OCI-LY1 (cell line): ENCODE measurements around the gene CARS2.

Experiments
- H2AFZ ChIP-seq: fragments of 200-600 bp; sonication (generic), shearing (Covaris generic); 2 replicates; pipeline ENCODE4 v1.6.0; 2014; ENCODE audit warnings: antibody characterized with exemption, mild to moderate bottlenecking, low read length
- H3F3A ChIP-seq: fragments of 200-600 bp; sonication (generic), shearing (Covaris generic); 2 replicates; pipeline ENCODE4 v1.6.0; 2014; ENCODE audit warnings: mild to moderate bottlenecking, antibody characterized with exemption, low read length, moderate library complexity; ENCODE audit not compliant: insufficient read depth
- H3K27ac ChIP-seq: fragments of 200-600 bp; sonication (generic); 2 replicates; pipeline ENCODE4 v1.5.1; 2014; ENCODE audit warnings: low read length, mixed run types, mild to moderate bottlenecking, low read depth; ENCODE audit not compliant: poor library complexity, severe bottlenecking
- H3K27me3 ChIP-seq: fragments of 200-600 bp; sonication (generic); 2 replicates; pipeline ENCODE4 v1.6.0; 2014; ENCODE audit warnings: antibody characterized with exemption, mild to moderate bottlenecking, low read length, moderate library complexity; ENCODE audit not compliant: insufficient read depth
- H3K36me3 ChIP-seq: fragments of 200-600 bp; sonication (generic); 2 replicates; pipeline ENCODE4 v1.6.1; 2014; ENCODE audit warnings: mild to moderate bottlenecking, antibody characterized with exemption, low read length, moderate library complexity, mixed read lengths; ENCODE audit not compliant: insufficient read depth
- H3K4me1 ChIP-seq: fragments of 200-600 bp; sonication (generic); 2 replicates; pipeline ENCODE4 v1.5.1; 2014; ENCODE audit warnings: mild to moderate bottlenecking, low read length, moderate library complexity; ENCODE audit not compliant: insufficient read depth, severe bottlenecking
- H3K4me2 ChIP-seq: fragments of 200-600 bp; sonication (generic), shearing (Covaris generic); 2 replicates; pipeline ENCODE4 v1.6.1; 2014; ENCODE audit warnings: low read length
- H3K4me3 ChIP-seq: fragments of 200-600 bp; sonication (generic); 2 replicates; pipeline ENCODE4 v1.5.1; 2014; ENCODE audit warnings: low read length, low read depth, mild to moderate bottlenecking, mixed read lengths; ENCODE audit not compliant: poor library complexity, severe bottlenecking
- H3K79me2 ChIP-seq: fragments of 200-600 bp; shearing (Covaris generic); 2 replicates; pipeline ENCODE4 v1.6.1; 2016; ENCODE audit warnings: mixed run types, low read length, mixed read lengths; ENCODE audit not compliant: insufficient read depth
- H3K9ac ChIP-seq: fragments of 200-600 bp; sonication (generic), shearing (Covaris generic); 2 replicates; pipeline ENCODE4 v1.6.1; 2014; ENCODE audit warnings: mild to moderate bottlenecking, low read length, mixed read lengths
- H3K9me2 ChIP-seq: fragments of 200-600 bp; sonication (generic), shearing (Covaris generic); 2 replicates; pipeline ENCODE4 v1.6.1; 2014; ENCODE audit warnings: low read depth, mild to moderate bottlenecking, low read length, mixed read lengths
- H3K9me3 ChIP-seq: fragments of 200-600 bp; shearing (Covaris generic); 2 replicates; pipeline ENCODE4 v1.6.1; 2014; ENCODE audit warnings: low read length, mixed read lengths
- H4K20me1 ChIP-seq: fragments of 200-600 bp; sonication (generic), shearing (Covaris generic); 2 replicates; pipeline ENCODE4 v1.6.0; 2016; ENCODE audit warnings: mild to moderate bottlenecking, low read length; ENCODE audit not compliant: insufficient read depth
- CTCF ChIP-seq: fragments of 200-600 bp; sonication (generic), shearing (Covaris generic); IDR thresholded peaks from 2 replicates; pipeline ENCODE4 v1.5.1; 2017; ENCODE audit warnings: mild to moderate bottlenecking, antibody characterized with exemption, low read length, moderate library complexity, mixed read lengths
- EZH2 ChIP-seq: fragments of 200-600 bp; sonication (generic), shearing (Covaris generic); IDR thresholded peaks from 2 replicates; pipeline ENCODE4 v1.8.0; 2017; ENCODE audit warnings: borderline replicate concordance, mixed run types, mild to moderate bottlenecking, antibody characterized with exemption, low read length, moderate library complexity, mixed read lengths

CARS2 gene

GRCh38 chr13:110650436-110650835, 55.5 kb downstream of the CARS2 start:
- Histone ChIP-seq H3K9ac (no peak overlapping the region), H3K36me3 (peaks cover 34% of the 10 kb centered on the region; the same call in 1 of the 2 replicates), H3K9me2 (no peaks in the 10 kb centered on the region), H3K27me3 (no peaks in the 10 kb centered on the region), H3K9me3 (no peaks in the 10 kb centered on the region), H3K27ac (no peak overlapping the region), H3K4me3 (no peak overlapping the region), H3F3A (no peaks in the 10 kb centered on the region), H3K79me2 (no peaks in the 10 kb centered on the region), H2AFZ (no peak overlapping the region), H4K20me1 (no peaks in the 10 kb centered on the region), H3K4me1 (peaks cover 43% of the 10 kb centered on the region), H3K4me2 (no peak overlapping the region)
- TF ChIP-seq EZH2 (no peak), CTCF (no peak)

DNA sequence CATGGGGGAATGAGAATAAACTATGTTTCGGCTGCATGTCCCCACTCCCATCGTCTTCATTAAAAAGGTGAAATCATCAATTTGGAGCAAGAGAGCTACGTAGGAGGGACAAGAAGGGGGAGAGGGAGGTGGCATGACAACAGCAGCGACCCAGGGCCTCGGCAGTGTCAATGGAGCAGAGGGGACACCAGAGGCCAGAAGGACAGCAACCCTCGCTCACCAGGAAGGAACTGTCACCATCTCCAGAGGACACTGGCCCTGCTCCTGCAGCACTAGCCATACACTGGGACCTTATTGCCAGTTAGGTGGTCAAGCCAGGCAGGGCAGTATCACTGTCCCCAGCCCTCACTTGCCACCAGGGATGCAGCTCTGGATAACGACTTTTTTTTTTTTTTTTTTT, 56.4 kb downstream of the CARS2 start:
- Histone ChIP-seq H3K4me3 (no peak overlapping the region), H4K20me1 (no peaks in the 10 kb centered on the region), H2AFZ (no peak overlapping the region), H3K9ac (no peak overlapping the region), H3K36me3 (peaks cover 28% of the 10 kb centered on the region; the same call in 1 of the 2 replicates), H3K4me1 (peaks cover 52% of the 10 kb centered on the region), H3K9me2 (no peaks in the 10 kb centered on the region), H3K79me2 (no peaks in the 10 kb centered on the region), H3K4me2 (no peak overlapping the region), H3K27ac (no peak overlapping the region), H3F3A (no peaks in the 10 kb centered on the region), H3K9me3 (no peaks in the 10 kb centered on the region), H3K27me3 (no peaks in the 10 kb centered on the region)
- TF ChIP-seq CTCF: no peak
- no peak for TF ChIP-seq EZH2

- no peaks in the 10 kb centered on the region for H3K9me2 ChIP-seq
- H3K36me3 ChIP-seq: peaks cover 31% of the 10 kb centered on the region; the same call in 1 of the 2 replicates
- no peak overlapping the region for H3K4me2 ChIP-seq
- H4K20me1 ChIP-seq: no peaks in the 10 kb centered on the region
- no peaks in the 10 kb centered on the region for H3K79me2 ChIP-seq
- TF ChIP-seq EZH2: no peak
- TF ChIP-seq CTCF: no peak
- H3K27me3 ChIP-seq: no peaks in the 10 kb centered on the region
- H3K9me3 ChIP-seq: no peaks in the 10 kb centered on the region
- H3K27ac ChIP-seq: no peak overlapping the region
- peaks cover 58% of the 10 kb centered on the region for H3K4me1 ChIP-seq
- H3K9ac ChIP-seq: no peak overlapping the region
- H3F3A ChIP-seq: no peaks in the 10 kb centered on the region
- H2AFZ ChIP-seq: no peak overlapping the region
- no peak overlapping the region for H3K4me3 ChIP-seq
Observed at GRCh38 chr13:110648848-110649421, 57.0 kb downstream of the CARS2 start.
